HFF-Myc (cell line): ENCODE data around the gene PCDHGC5.
A peak's percentile ranks its signal among the peaks of the same experiment; 100 is the strongest.

Source experiments
- DNase-seq: peaks from one replicate; pipeline ENCODE4 v3.0.0-alpha.2; 2011; ENCODE audit warnings: low read depth; ENCODE audit errors: extremely low read depth
- H3K4me3 ChIP-seq: replicated peaks from 2 replicates; pipeline ENCODE4 v1.5.1; 2011; ENCODE audit warnings: low read depth, mild to moderate bottlenecking, control low read depth, low read length
- TF ChIP-seq, protein P1 (sequence below): IDR thresholded peaks from 2 replicates; pipeline ENCODE4 v1.5.1; 2012; ENCODE audit warnings: mild to moderate bottlenecking, low read depth, low read length, control low read depth; ENCODE audit errors: missing control alignments

PCDHGC5 gene

DNA sequence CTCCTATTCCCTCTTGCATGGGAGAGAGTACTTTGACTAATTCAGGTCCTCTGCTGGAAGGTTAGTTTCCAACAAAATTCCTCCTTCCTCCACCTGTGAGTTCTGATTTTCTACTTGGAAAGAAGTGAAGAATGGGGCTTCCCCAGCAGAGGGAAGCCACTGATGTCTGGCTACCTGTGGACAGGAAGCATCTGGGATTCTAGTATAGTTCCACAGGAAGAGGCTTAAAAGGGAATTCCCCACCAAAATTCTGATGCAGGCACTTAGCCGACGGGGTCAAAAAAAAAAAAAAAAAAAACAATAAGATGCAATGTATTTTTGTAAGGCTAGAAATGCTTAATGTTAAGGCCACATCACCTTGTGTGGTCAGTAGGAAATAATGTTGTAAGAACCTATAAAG is 33.4 kb downstream of the PCDHGC5 start:
- TF ChIP-seq, protein P1, sequence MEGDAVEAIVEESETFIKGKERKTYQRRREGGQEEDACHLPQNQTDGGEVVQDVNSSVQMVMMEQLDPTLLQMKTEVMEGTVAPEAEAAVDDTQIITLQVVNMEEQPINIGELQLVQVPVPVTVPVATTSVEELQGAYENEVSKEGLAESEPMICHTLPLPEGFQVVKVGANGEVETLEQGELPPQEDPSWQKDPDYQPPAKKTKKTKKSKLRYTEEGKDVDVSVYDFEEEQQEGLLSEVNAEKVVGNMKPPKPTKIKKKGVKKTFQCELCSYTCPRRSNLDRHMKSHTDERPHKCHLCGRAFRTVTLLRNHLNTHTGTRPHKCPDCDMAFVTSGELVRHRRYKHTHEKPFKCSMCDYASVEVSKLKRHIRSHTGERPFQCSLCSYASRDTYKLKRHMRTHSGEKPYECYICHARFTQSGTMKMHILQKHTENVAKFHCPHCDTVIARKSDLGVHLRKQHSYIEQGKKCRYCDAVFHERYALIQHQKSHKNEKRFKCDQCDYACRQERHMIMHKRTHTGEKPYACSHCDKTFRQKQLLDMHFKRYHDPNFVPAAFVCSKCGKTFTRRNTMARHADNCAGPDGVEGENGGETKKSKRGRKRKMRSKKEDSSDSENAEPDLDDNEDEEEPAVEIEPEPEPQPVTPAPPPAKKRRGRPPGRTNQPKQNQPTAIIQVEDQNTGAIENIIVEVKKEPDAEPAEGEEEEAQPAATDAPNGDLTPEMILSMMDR = no peak
- no peak for DNase-seq
- no peak overlapping the region for H3K4me3 ChIP-seq

DNA sequence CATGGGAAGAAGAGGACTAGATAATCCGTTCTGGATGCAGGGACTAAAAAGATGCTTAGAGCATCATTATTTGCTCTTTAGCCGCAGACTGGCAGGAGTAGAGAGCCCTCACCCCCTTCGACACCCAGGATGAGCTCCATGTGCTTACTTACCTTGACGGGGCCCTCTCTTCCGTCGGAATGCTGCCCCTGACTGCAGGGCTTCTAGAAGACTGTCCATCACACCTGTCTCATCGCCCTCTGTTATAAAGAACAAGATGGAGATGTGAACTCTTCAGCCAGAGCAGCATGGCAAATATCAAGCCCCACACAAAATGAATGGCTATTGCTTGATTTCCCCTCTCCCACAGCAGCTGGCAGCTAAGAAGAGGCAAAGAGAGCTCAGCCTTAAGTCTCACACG is 35.1 kb downstream of the PCDHGC5 start:
- TF ChIP-seq, protein P1 = no peak

GRCh38 chr5:141524604-141525597 is 36.0 kb downstream of the PCDHGC5 start:
- peak; percentile 98 for DNase-seq
- peak overlapping the region; percentile 4; the same call in 1 of the 2 replicates for H3K4me3 ChIP-seq
- TF ChIP-seq, protein P1 = peak; percentile 99

More for the DNA sequence above, 35.1 kb downstream of the PCDHGC5 start:
- H3K4me3 ChIP-seq = no peak overlapping the region
- DNase-seq = no peak

DNA sequence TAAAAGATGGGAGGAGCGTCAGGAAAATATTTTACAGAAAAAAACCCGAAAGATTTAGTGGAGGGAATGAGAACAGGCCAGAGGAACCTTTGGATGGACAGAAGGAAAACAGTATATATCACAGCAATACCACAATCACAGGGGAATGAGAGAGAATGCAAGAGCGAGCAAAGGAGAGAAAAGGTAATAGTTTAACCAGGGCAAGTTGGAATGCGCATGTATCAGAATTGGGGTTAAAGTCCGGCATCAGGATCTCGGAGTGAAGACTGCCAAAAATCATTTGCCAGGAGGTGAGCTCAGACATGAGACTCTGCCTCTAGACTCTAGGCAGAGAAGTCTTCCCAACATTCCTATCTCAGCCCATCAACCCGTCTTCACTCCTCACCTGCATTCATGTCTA is 36.8 kb downstream of the PCDHGC5 start:
- no peak overlapping the region; the same call in 1 of the 2 replicates for H3K4me3 ChIP-seq
- TF ChIP-seq, protein P1 = no peak
- DNase-seq = no peak

GRCh38 chr5:141527426-141527825 is 38.5 kb downstream of the PCDHGC5 start:
- no peak overlapping the region for H3K4me3 ChIP-seq
- DNase-seq = no peak
- TF ChIP-seq, protein P1 = no peak

- H3K4me3 ChIP-seq = no peak overlapping the region
- no peak for DNase-seq
- TF ChIP-seq, protein P1 = no peak
These were observed 39.6 kb downstream of the PCDHGC5 start for GRCh38 chr5:141528291-141528984.
